Measurements from ENCODE around the gene FANCC. TPM values are rescaled to one million over a fixed set of nuclear protein-coding genes. Genes with fewer than 3 reads are reported as not detected.
A peak's percentile ranks its signal among the peaks of the same experiment; 100 is the strongest.

Gene FANCC
- total and polyA plus RNA-seq, 3 donors from 2014 or later = 30.7 to 38.5 (median 35.1) TPM

DNA sequence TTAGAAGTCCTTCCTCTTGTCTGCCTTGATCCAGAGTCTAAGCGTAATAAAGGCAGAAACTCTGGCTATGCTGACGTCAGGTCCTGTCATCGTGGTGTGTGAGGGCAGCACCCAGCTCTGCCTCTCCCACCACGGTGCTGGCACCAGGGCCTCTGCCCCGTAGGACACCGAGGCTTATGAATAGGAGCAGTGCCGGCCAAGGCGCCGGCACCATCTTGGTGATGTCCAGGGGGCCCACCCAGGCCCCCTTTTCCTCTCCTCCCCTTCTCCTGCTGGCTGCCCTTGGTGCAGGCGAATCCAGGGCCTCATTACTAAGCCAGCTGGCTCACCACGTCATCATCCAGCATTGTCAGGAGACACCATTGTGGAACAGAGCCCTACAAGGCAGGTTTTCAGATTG lies 252.3 kb downstream of the FANCC start:
- intact Hi-C loops (cut with DNase I; ENCODE audit: low total_unique reads) = no loop called here

DNA sequence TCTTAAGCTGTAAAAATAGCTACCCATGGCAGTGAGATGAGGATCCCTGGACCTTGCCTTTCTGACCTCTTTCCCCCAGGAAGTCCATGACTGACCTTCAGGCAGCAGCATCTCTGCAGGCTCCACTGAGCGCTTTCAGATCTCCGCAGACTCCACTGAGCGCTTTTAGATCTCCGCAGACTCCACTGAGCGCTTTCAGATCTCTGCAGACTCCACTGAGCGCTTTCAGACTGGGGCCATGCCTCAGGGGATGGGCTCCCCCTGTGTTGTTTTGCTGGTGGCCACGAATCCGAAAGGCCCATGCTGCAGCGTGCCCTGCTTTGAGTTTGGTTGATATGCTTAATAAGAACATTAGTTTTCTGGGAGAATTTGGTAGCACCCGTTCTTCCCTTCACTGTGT lies 254.2 kb downstream of the FANCC start:
- DNase-seq = peak; percentile 1
- Histone ChIP-seq H3K4me3 (no peak overlapping the region), H3K4me1 (peaks cover 12% of the 10 kb centered on the region), H3K36me3 (ENCODE audit: low read depth, missing control alignments) (no peaks in the 10 kb centered on the region), H3K9me3 (no peaks in the 10 kb centered on the region), H3K27me3 (no peaks in the 10 kb centered on the region), H3K27ac (no peak overlapping the region)
- WGBS, 2 donors = 77 to 89% methylated on average over 10 of the region's 10 CpGs
- intact Hi-C loops (cut with DNase I; ENCODE audit: low total_unique reads) = no loop called here
- no peak for TF ChIP-seq POLR2A (IDR thresholded peaks at IDR 0.05)

More for the DNA sequence above, 252.3 kb downstream of the FANCC start:
- peak; percentile 16 for DNase-seq
- Histone ChIP-seq H3K4me1 (peaks cover 9% of the 10 kb centered on the region), H3K27me3 (no peaks in the 10 kb centered on the region), H3K27ac (peak overlapping the region in 1 of 2 donors; percentile 51), H3K36me3 (ENCODE audit: low read depth, missing control alignments) (no peaks in the 10 kb centered on the region), H3K4me3 (no peak overlapping the region), H3K9me3 (no peaks in the 10 kb centered on the region)
- TF ChIP-seq, protein P1, sequence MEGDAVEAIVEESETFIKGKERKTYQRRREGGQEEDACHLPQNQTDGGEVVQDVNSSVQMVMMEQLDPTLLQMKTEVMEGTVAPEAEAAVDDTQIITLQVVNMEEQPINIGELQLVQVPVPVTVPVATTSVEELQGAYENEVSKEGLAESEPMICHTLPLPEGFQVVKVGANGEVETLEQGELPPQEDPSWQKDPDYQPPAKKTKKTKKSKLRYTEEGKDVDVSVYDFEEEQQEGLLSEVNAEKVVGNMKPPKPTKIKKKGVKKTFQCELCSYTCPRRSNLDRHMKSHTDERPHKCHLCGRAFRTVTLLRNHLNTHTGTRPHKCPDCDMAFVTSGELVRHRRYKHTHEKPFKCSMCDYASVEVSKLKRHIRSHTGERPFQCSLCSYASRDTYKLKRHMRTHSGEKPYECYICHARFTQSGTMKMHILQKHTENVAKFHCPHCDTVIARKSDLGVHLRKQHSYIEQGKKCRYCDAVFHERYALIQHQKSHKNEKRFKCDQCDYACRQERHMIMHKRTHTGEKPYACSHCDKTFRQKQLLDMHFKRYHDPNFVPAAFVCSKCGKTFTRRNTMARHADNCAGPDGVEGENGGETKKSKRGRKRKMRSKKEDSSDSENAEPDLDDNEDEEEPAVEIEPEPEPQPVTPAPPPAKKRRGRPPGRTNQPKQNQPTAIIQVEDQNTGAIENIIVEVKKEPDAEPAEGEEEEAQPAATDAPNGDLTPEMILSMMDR (IDR thresholded peaks at IDR 0.05) = no peak
- no peak for TF ChIP-seq POLR2A (IDR thresholded peaks at IDR 0.05)
- WGBS, 2 donors = 72 to 80% methylated on average over 7 to 11 of the region's 11 CpGs

DNA sequence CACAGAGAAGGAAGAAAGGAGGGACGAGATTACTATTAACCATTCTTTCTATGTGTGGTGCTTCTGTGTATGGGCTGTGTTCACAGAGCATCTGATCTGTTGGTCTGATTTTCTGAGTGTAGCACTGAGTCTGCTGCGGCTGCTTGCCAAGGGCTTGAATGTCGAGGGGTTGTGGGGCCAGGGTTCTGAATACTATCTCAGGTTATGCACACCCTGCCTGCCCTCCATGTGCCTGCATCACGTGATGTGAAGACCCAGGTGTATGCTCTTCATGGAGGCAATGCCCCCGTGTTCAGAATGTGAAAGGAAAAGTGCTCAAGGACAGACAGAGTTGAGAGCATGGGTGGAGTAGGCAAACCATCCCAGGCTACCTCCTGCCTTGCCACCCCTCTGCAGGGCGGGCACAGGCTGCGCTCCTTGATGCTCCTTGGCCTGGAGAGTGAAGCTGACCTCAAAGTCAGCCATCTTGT lies 254.9 kb downstream of the FANCC start:
- peak; percentile 14 for DNase-seq
- WGBS, 2 donors = 50 to 82% methylated on average over 4 to 7 of the region's 7 CpGs
- no peak overlapping the region for H3K27ac ChIP-seq

DNA sequence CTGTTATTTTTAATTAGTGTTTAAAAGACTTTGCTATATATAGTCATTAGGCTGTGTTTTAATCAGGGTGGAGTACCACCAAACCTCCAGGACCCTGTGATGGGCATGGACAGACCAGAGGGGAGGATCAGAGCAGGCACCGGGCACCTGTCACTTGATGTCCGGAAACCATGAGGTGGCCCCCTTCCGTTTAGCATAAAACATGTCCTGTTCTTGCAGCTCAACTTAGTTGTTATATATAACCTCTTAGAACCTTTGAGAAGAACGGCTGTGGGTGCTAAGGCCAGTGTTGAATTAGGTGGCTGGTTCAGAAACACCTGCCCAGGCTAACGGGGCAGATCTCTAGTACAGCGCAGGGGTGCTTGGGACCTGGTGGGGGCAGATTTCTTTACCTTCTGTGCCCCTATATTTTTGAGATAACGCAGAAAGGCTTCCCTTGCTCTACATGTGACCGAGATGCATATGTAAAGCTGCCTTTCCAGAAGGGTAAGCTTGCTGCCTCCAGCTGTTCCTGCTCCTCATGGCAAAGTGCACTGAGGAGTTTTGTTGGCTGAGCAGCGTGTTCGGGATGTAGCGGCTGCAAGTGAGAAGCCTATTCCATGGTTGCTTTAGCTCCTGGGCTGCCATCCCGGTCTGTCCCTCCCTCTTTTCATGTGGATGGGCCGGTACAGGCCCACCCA lies 255.5 kb downstream of the FANCC start:
- H3K27me3 ChIP-seq = no peaks in the 10 kb centered on the region
- no peak for TF ChIP-seq POLR2A (IDR thresholded peaks at IDR 0.05)
- TF ChIP-seq, protein P1 (IDR thresholded peaks at IDR 0.05) = no peak
- H3K9me3 ChIP-seq = no peaks in the 10 kb centered on the region
- H3K4me1 ChIP-seq = peaks cover 17% of the 10 kb centered on the region
- no peaks in the 10 kb centered on the region for H3K36me3 ChIP-seq (ENCODE audit: low read depth, missing control alignments)
- 61 to 70% methylated on average over 13 of the region's 13 CpGs for WGBS, 2 donors
- H3K27ac ChIP-seq = no peak overlapping the region
- no peak overlapping the region for H3K4me3 ChIP-seq
- intact Hi-C loops (cut with DNase I; ENCODE audit: low total_unique reads) = no loop called here
- DNase-seq = peak; percentile 23

More for the DNA sequence above, 254.9 kb downstream of the FANCC start:
- no peaks in the 10 kb centered on the region for H3K36me3 ChIP-seq (ENCODE audit: low read depth, missing control alignments)
- H3K9me3 ChIP-seq = no peaks in the 10 kb centered on the region
- intact Hi-C loops (cut with DNase I; ENCODE audit: low total_unique reads) = no loop called here
- H3K27me3 ChIP-seq = no peaks in the 10 kb centered on the region
- H3K4me1 ChIP-seq = peaks cover 17% of the 10 kb centered on the region
- H3K4me3 ChIP-seq = no peak overlapping the region
- no peak for TF ChIP-seq POLR2A (IDR thresholded peaks at IDR 0.05)
- TF ChIP-seq, protein P1 (IDR thresholded peaks at IDR 0.05) = no peak

DNA sequence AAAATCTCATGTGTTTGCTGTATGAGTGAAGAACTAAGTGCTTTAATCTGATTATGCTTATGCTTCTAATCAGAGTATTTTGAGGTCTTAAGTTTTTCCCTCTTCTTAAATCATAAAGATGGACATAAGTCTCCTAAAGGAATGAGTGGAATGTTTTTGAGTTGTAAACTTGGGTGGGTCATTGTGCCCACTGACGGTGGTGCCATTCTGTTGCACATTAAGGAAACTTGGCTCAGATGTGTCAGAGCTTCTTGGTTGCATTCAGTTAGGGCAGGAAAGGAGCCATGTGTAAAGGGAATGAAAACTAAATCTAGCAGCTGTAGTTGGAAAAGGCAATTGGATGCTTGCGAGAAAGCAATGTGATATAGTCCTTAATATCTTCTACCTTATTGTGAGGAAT lies 256.6 kb downstream of the FANCC start:
- WGBS, 2 donors = 76 to 93% methylated on average over 2 of the region's 2 CpGs
- no peaks in the 10 kb centered on the region for H3K9me3 ChIP-seq
- intact Hi-C loops (cut with DNase I; ENCODE audit: low total_unique reads) = no loop called here
- H3K27ac ChIP-seq = no peak overlapping the region
- H3K36me3 ChIP-seq (ENCODE audit: low read depth, missing control alignments) = no peaks in the 10 kb centered on the region
- TF ChIP-seq POLR2A (IDR thresholded peaks at IDR 0.05) = no peak
- TF ChIP-seq, protein P1 (IDR thresholded peaks at IDR 0.05) = no peak
- H3K4me1 ChIP-seq = peaks cover 23% of the 10 kb centered on the region
- no peaks in the 10 kb centered on the region for H3K27me3 ChIP-seq
- no peak for DNase-seq
- H3K4me3 ChIP-seq = no peak overlapping the region
